Cerebellar nuclear complex (tissue), 1 donor: Measurements from ENCODE around the gene PLEKHA7.

Source experiments
- DNase-seq, 2 experiments: peaks; one replicate each; lab custom pipeline; 2025; lab: John Stamatoyannopoulos, UW

PLEKHA7 gene

GRCh38 chr11:16789063-16789420 is 225.2 kb downstream of the PLEKHA7 start:
- DNase-seq, result no peak

GRCh38 chr11:16788141-16789062 is 225.8 kb downstream of the PLEKHA7 start:
- DNase-seq, result no peak

GRCh38 chr11:16787035-16787742 is 227.0 kb downstream of the PLEKHA7 start:
- no peak for DNase-seq

GRCh38 chr11:16786131-16786530 is 228.1 kb downstream of the PLEKHA7 start:
- DNase-seq, result no peak

GRCh38 chr11:16785520-16786128 is 228.6 kb downstream of the PLEKHA7 start:
- DNase-seq, result no peak

GRCh38 chr11:16784666-16785065 is 229.5 kb downstream of the PLEKHA7 start:
- DNase-seq, result no peak

GRCh38 chr11:16784097-16784496 is 230.1 kb downstream of the PLEKHA7 start:
- DNase-seq, result no peak

- DNase-seq, result no peak
Observed at GRCh38 chr11:16783321-16783801, 230.9 kb downstream of the PLEKHA7 start.

GRCh38 chr11:16781936-16782919 is 232.0 kb downstream of the PLEKHA7 start:
- no peak for DNase-seq

GRCh38 chr11:16780698-16781550 is 233.3 kb downstream of the PLEKHA7 start:
- no peak for DNase-seq

- no peak for DNase-seq
Observed at GRCh38 chr11:16780146-16780545, 234.1 kb downstream of the PLEKHA7 start.

- DNase-seq, result no peak
Observed at GRCh38 chr11:16779436-16779835, 234.8 kb downstream of the PLEKHA7 start.

GRCh38 chr11:16778876-16779275 is 235.3 kb downstream of the PLEKHA7 start:
- no peak for DNase-seq

GRCh38 chr11:16778286-16778685 is 235.9 kb downstream of the PLEKHA7 start:
- DNase-seq, result no peak

- DNase-seq, result no peak
Observed at GRCh38 chr11:16777613-16777975, 236.6 kb downstream of the PLEKHA7 start.

- no peak for DNase-seq
Observed at GRCh38 chr11:16776711-16777612, 237.3 kb downstream of the PLEKHA7 start.

GRCh38 chr11:16775614-16776283 is 238.5 kb downstream of the PLEKHA7 start:
- no peak for DNase-seq

- DNase-seq, result no peak
Observed at GRCh38 chr11:16774936-16775613, 239.1 kb downstream of the PLEKHA7 start.
